Prostate gland (tissue), 2 donors: ENCODE measurements around the gene CCL23.

Source experiments
- CTCF ChIP-seq, 4 experiments: fragments of 200-600 bp in 2 of 4; fragments of 450-650 bp in 2 of 4; sonication (generic) in 2 of 4; IDR thresholded peaks; 1 replicate in 3 of 4; 2 replicates in 1 of 4; pipeline ENCODE4 v1.5.1; 2016 to 2019; ENCODE audit warnings: antibody characterized with exemption in 4 of 4, mild to moderate bottlenecking in 2 of 4, moderate library complexity in 2 of 4
- POLR2AphosphoS5 ChIP-seq: sonication (generic); formaldehyde crosslinking; IDR thresholded peaks from one replicate; pipeline ENCODE4 v1.6.1; 2017; ENCODE audit warnings: antibody characterized with exemption

DNA sequence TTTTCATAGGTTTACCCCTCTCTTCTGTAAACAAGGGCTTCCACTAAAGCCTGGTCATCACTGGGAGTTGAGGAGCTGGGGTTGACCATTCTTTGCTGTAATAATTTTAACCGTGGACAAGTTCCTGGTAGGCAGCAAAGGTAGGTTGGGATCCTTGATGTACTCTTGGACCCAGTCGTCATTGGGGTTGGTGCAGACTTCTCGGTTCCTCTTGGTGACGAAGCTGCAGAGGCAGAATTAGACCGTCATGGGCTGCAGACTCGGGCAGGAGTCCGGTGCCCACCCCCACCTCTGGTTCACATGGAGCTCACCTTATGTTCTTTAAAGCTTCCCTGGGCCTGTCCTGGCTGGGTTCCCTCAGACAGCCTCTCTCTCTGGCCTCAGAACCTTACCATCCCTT, 40.3 kb downstream of the CCL23 start:
- TF ChIP-seq CTCF (IDR thresholded peaks at IDR 0.05) (no peak), POLR2AphosphoS5 (no peak)
